Fibroblast of villous mesenchyme (primary cell): Measurements from ENCODE around the gene CTNNA2. TPM values are rescaled to one million over a fixed set of nuclear protein-coding genes. Genes with fewer than 3 reads are reported as not detected.

ENCODE experiments used
- DNase-seq: peaks from one replicate; pipeline ENCODE4 v3.0.0-alpha.2; 2010; ENCODE audit warnings: low read depth
- H3K4me3 ChIP-seq: 2 replicates; pipeline ENCODE4 v1.5.1; 2011; ENCODE audit warnings: low read depth, mild to moderate bottlenecking, low read length
- CTCF ChIP-seq: IDR thresholded peaks from 2 replicates; pipeline ENCODE4 v1.5.1; 2012; ENCODE audit warnings: low read depth, mild to moderate bottlenecking, low read length; ENCODE audit not compliant: insufficient read depth
- total RNA-seq: library from RNA; depleted of rRNA; stranded (reverse); fragments of >200 nt; gene quantifications from 2 replicates; pipeline ENCODE4 v1.2.3, GENCODE V29; 2012

The CTNNA2 gene
- total RNA-seq, 1 donor: not detected

GRCh38 chr2:80168037-80168436 lies 655.2 kb downstream of the CTNNA2 start:
- no peak overlapping the region for H3K4me3 ChIP-seq
- TF ChIP-seq CTCF: no peak
- DNase-seq: no peak

DNA sequence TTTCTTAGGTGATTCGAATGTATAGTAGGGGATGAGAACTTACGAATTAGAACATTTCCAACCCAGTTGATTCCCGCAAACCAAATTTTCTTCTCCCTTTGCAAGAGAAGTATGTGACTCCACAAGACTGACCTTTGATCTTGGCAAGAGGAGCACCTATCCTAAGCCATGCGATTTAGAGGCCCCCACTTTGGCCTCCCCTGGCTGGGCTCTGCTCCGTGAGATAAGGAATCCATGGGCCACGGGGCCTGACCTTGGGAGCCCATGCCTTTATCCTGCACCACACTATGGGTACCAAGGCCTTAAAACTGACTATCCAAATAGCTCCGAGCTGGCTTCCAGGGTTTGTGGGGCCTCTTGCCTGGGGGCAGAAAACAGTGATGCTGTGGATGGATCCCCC lies 656.0 kb downstream of the CTNNA2 start:
- no peak overlapping the region for H3K4me3 ChIP-seq
- no peak for TF ChIP-seq CTCF
- DNase-seq: no peak

DNA sequence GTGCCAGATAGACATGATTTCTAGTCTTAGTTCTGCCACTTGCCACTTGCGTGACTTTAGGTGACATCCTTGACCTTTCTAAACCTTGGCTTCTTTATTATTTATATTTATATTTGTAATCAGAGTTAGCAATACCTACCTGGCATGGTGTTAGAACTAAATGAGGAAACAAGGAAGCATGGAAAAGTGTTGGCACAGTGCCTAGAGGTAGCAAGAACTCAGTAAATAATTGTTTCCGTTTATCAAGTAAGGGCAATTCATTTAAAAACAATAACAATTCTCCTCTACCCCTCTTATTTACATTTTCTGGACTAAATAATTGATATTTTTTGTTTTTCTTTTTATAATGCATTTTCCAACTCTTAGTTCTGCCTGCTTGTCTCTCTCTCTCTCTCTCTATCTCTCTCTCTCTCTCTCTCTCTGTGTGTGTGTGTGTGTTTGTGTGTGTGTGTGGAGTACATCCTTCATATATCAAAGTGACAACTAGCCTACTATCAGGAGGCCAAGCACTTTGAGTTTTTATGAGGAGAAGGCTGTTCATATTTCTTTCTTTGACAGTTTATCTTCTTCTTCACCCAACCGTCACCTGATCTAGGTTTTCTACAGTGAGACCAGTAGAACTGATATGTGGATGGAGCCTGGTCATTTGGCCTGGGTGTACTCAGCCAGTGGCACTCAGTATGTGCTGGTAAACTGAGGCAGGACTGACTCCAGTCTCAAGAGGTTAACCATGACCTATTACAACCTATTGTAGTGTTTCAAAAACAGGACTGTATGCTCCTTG lies 657.2 kb downstream of the CTNNA2 start:
- no peak for TF ChIP-seq CTCF
- no peak overlapping the region for H3K4me3 ChIP-seq
- no peak for DNase-seq

GRCh38 chr2:80185091-80185490 lies 672.2 kb downstream of the CTNNA2 start:
- no peak for DNase-seq
- H3K4me3 ChIP-seq: no peak overlapping the region
- no peak for TF ChIP-seq CTCF

GRCh38 chr2:80186262-80186661 lies 673.4 kb downstream of the CTNNA2 start:
- no peak overlapping the region for H3K4me3 ChIP-seq
- no peak for TF ChIP-seq CTCF
- DNase-seq: no peak

GRCh38 chr2:80187156-80187555 lies 674.3 kb downstream of the CTNNA2 start:
- no peak for DNase-seq
- no peak overlapping the region for H3K4me3 ChIP-seq
- TF ChIP-seq CTCF: no peak

- no peak for TF ChIP-seq CTCF
- DNase-seq: no peak
- H3K4me3 ChIP-seq: no peak overlapping the region
Observed at GRCh38 chr2:80190166-80190565, 677.3 kb downstream of the CTNNA2 start.
